GM21786 (cell line): Measurements from ENCODE around the gene MRPS33.
A peak's percentile ranks its signal among the peaks of the same experiment; 100 is the strongest.
"Not testable (repeated sequence)": the region's sequence is repeated elsewhere in the genome, so short reads cannot be mapped to it uniquely, and the experiment has no call there.

Experiments
- ATAC-seq: cut with Tn5 transposase; IDR thresholded peaks from one replicate; pipeline ENCODE4 v1.9.1; 2021; ENCODE audit not compliant: unreplicated experiment

The MRPS33 gene

GRCh38 chr7:141014524-141015395 is at the start of gene MRPS33:
Gene MRPS33, minus strand, starts transcription at chr7:141014952. Its CDS starts 4,319 bp downstream, at chr7:141010633.
- ATAC-seq = peak; percentile 98

GRCh38 chr7:141057788-141058187 is 43.0 kb upstream of the MRPS33 start:
- ATAC-seq = no peak

GRCh38 chr7:141055146-141055545 is 40.4 kb upstream of the MRPS33 start:
- ATAC-seq = no peak

DNA sequence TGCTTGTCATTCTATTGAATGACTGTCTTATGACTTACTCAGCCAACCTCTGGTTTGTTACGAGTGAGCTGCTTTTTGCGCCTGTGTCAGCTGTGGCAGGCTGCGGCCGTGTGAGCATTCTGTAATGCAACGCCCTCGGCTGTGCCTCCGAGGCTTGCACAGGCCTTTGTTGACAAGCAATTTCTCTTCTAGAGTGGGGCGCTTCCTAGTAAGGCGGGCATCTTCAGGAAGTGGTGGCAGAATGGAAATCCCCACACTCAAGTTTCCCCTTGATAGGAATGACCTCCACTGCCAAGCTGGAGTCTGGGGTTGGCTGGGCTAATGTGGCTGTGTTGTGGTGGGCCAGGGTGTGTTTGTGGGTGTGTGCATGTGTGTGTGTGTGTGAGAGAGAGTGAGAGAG is 38.9 kb upstream of the MRPS33 start:
- ATAC-seq = no peak

DNA sequence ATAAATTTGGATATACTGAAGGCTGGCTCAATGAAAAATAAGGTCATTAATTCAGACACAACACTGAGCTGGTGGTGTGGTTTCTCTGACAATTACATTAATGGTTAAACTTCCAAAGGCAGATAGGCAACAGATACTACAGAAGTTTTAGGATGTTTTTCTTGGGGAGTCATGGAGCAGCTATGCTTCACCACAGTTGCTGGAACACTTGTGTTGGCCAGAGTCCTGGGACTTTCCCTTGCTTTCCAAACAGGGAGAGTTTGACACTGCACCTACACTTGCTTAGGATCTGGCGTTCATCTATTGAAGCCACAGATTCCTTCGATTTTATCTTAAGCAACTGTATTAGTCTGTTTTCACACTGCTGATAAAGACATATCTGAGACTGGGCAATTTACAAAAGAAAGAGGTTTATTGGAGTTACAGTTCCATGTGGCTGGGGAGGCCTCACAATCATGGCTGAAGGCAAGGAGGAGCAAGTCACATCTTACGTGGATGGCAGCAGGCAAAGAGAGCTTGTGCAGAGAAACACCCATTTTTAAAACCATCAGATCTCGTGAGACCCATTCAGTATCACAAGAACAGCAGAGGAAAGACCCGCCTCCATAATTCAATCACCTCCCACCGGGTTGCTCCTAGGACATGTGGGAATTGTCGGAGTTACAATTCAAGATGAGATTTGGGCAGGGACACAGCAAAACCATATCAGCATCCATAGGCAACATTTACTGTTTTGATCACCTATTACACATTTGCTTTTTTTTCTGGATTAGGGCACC is 31.3 kb upstream of the MRPS33 start:
- no peak for ATAC-seq

GRCh38 chr7:141045126-141045841 is 30.5 kb upstream of the MRPS33 start:
- no peak for ATAC-seq

DNA sequence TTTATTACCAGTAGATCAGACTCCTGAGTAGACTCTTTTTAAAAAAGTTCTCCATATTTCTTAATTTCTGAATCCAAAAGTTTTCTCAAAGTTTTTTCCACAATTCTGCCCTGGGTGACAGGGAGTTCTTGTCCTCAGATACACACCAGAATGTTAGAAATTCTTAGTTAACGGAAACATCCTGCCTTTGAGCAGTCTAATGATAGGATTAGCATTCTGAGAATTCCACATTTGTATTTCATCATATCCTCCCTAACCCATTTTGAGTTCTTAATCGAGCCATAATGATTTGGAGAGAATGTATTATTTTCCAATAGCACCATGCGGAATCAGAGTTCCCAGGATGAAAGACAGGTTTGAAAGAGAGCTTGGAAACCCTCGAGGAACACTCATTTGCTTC is 28.9 kb upstream of the MRPS33 start:
- ATAC-seq = no peak

DNA sequence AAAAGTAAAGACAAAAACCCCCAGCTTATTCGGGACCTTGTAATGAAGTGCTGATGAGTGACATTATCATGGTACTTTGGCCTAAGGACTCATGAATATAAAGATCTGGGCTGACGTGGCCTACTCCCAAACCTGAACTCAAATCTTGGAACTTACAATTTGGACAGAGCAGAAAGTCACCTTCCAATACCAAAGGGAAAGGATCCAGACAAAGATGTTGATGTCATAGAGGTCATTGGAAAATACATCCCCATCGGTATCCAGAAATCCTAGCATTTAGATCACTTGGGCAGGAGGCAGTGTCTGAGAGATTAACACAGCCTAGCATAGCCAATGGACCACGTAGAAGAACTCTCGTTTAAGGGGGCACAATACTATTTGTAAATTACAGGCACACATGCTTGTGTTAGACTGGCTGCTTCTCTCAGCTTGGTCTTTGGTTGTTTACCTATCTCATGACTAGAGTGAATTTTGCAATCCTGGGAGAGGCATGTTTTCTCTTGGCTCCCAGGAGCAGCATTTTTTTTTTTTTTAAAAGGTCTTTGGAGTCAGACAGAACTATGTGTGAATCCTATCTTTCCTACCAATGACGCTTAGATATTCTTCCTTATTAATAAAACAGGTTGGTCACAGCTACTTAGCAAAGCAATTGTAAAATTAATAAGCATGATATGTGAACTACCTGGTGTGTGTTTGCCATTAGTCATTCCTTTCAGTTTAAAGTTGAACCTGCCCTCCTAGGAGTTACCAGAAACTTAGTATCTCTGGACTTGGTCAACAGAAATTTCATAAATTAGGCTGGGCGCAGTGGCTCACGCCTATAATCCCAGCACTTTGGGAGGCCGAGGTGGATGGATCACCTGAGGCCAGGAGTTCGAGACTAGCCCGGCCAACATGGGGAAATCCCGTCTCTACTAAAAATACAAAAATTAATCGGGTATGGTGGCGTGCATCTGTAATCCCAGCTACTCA is 27.8 kb upstream of the MRPS33 start:
- no peak for ATAC-seq

GRCh38 chr7:141039376-141039775 is 24.6 kb upstream of the MRPS33 start:
- no peak for ATAC-seq

DNA sequence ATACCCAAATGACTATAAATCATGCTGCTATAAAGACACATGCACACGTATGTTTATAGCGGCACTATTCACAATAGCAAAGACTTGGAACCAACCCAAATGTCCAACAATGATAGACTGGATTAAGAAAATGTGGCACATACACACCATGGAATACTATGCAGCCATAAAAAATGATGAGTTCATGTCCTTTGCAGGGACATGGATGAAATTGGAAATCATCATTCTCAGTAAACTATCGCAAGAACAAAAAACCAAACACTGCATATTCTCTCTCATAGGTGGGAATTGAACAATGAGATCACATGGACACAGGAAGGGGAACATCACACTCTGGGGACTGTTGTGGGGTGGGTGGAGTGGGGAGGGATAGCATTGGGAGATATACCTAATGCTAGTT is 23.3 kb upstream of the MRPS33 start:
- ATAC-seq = not testable (repeated sequence)

DNA sequence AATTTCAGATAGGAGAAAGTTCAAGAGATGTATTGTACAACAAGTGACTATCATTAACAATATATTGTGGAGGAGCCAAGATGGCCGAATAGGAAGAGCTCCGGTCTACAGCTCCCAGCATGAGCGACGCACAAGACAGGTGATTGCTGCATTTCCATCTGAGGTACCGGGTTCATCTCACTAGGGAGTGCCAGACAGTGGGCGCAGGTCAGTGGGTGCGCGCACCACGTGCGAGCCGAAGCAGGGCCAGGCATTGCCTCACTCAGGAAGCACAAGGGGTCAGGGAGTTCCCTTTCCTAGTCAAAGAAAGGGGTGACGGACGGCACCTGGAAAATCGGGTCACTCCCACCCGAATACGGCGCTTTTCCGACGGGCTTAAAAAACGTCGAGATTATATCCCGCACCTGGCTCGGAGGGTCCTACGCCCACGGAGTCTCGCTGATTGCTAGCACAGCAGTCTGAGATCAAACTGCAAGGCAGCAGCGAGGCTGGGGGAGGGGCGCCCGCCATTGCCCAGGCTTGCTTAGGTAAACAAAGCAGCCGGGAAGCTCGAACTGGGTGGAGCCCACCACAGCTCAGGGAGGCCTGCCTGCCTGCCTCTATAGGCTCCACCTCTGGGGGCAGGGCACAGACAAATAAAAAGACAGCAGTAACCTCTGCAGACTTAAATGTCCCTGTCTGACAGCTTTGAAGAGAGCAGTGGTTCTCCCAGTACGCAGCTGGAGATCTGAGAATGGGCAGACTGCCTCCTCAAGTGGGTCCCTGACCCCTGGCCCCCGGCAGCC is 18.0 kb upstream of the MRPS33 start:
- ATAC-seq = not testable (repeated sequence)

GRCh38 chr7:141028767-141029166 is 14.0 kb upstream of the MRPS33 start:
- no peak for ATAC-seq

DNA sequence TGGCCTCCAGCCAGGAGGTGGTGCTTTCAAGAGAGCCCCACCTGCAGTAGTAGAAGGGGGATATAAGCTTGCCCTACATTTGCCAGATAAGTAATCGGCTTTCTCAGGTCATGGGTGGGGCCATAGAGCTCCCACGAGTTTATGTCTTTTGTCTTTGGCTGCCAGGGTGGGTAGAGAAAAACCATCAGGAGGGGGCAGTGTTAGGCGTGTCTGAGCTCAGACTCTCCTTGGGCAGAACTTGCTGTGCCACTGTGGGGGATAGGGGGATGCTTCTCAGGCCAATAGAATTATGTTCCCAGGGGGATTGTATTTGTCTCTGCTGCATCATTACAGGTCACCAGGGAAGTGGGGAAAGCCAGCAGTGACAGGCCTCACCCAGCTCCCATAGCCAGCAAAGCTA is 12.3 kb upstream of the MRPS33 start:
- ATAC-seq = no peak

DNA sequence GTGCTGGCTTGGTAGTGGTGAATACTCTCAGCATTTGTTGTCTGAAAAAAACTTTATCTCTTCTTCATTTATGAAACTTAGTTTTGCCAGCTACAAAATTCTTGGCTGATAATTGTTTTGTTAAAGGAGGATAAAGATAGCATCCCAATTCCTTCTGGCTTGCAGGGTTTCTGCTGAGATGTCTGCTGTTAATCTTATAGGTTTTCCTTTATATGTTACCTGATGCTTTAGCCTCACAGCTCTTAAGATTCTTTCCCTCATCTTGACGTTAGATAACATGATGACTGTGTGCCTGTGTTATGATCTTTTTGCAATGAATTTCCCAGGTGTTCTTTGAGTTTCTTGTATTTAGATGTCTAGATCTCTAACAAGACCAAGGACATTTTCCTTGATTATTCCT is 9.9 kb upstream of the MRPS33 start:
- ATAC-seq = no peak

- ATAC-seq = no peak
Measured at GRCh38 chr7:141023295-141023694, 8.5 kb upstream of the MRPS33 start.

GRCh38 chr7:141017555-141017954 is 2.8 kb upstream of the MRPS33 start:
- ATAC-seq = no peak

- no peak for ATAC-seq
Measured at GRCh38 chr7:141016349-141016748, 1.6 kb upstream of the MRPS33 start.

- ATAC-seq = peak; percentile 1
Measured at GRCh38 chr7:141014125-141014523, 628 bp downstream of the MRPS33 start.

GRCh38 chr7:141013345-141013715 is 1.4 kb downstream of the MRPS33 start:
- no peak for ATAC-seq
